Measurements from ENCODE around the gene HNRNPH2. TPM values are rescaled to one million over a fixed set of nuclear protein-coding genes. Genes with fewer than 3 reads are reported as not detected.

The HNRNPH2 gene
- total RNA-seq, 1 donor from 2014 or later, result 31.5 TPM

Other genes with a start within 250 kb of the HNRNPH2 start
- 0.04 TPM for gene DRP2, start 188.4 kb upstream of the HNRNPH2 start, total RNA-seq
- 0.12 TPM for gene TAF7L, start 116.9 kb upstream of the HNRNPH2 start, total RNA-seq
- gene TIMM8A, start 59.5 kb upstream of the HNRNPH2 start, total RNA-seq, result 14.2 TPM
- gene BTK, start 22.0 kb upstream of the HNRNPH2 start, total RNA-seq, result 1.0 TPM
- 361 TPM for gene RPL36A, start 17.2 kb upstream of the HNRNPH2 start, total RNA-seq
- 16.9 TPM for gene GLA, start 297 bp upstream of the HNRNPH2 start, total RNA-seq
- 3.1 TPM for gene ARMCX4, start 77.2 kb downstream of the HNRNPH2 start, total RNA-seq
- gene ARMCX1, start 142.3 kb downstream of the HNRNPH2 start, total RNA-seq, result 3.0 TPM
- 27.9 TPM for gene ARMCX6, start 209.8 kb downstream of the HNRNPH2 start, total RNA-seq
- gene ARMCX3, start 214.9 kb downstream of the HNRNPH2 start, total RNA-seq, result 5.4 TPM